GM19455 (cell line): ENCODE measurements around the gene CDH16.
A peak's percentile ranks its signal among the peaks of the same experiment; 100 is the strongest.
"Not testable (repeated sequence)": the region's sequence is repeated elsewhere in the genome, so short reads cannot be mapped to it uniquely, and the experiment has no call there.

ENCODE experiments used
- ATAC-seq: cut with Tn5 transposase; IDR thresholded peaks from one replicate; pipeline ENCODE4 v1.9.1; 2021; ENCODE audit not compliant: unreplicated experiment

CDH16 gene, protein sequence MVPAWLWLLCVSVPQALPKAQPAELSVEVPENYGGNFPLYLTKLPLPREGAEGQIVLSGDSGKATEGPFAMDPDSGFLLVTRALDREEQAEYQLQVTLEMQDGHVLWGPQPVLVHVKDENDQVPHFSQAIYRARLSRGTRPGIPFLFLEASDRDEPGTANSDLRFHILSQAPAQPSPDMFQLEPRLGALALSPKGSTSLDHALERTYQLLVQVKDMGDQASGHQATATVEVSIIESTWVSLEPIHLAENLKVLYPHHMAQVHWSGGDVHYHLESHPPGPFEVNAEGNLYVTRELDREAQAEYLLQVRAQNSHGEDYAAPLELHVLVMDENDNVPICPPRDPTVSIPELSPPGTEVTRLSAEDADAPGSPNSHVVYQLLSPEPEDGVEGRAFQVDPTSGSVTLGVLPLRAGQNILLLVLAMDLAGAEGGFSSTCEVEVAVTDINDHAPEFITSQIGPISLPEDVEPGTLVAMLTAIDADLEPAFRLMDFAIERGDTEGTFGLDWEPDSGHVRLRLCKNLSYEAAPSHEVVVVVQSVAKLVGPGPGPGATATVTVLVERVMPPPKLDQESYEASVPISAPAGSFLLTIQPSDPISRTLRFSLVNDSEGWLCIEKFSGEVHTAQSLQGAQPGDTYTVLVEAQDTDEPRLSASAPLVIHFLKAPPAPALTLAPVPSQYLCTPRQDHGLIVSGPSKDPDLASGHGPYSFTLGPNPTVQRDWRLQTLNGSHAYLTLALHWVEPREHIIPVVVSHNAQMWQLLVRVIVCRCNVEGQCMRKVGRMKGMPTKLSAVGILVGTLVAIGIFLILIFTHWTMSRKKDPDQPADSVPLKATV

DNA sequence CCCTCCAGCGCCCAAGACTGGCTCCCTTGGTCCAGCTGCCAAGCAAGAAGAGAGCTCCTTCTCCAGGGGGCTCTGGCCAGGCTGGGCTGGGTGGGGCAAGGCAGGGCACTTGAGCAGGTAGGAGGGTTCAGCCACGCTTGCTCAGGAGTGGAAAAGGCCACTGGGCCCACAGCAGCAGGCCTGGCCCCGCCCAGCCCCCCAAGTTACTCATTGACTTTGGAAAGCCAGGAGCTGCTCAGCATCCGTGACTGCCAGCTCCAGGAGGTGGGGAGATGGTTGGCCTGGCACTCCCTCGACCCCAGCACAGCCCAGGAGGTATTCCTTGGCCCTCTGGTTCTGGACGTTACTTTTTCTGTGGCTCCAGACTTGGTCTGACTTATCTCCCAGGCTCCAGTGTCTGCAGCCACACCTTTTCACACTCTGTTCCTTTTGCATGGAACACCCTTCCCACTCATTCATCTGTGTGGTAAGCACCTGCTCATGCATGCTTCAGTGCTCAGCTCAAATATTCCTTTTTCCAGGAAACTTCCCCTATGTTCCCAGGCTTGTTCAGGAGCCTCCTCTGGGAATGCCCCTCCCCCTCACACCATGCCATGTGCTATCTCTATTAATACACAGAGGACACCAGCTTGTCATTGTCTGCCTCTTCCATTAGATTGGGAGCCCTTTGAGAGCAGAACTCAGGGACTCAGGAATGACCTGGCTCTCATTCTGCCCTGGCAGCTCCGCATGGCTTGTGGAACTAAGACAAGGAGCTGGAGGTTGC, at the start of gene CDH16:
Gene CDH16 (minus strand): TSS at position 83 of the 766 bp plus-strand sequence. CDS start 820 bp downstream, outside the sequence.
- ATAC-seq, result no peak

DNA sequence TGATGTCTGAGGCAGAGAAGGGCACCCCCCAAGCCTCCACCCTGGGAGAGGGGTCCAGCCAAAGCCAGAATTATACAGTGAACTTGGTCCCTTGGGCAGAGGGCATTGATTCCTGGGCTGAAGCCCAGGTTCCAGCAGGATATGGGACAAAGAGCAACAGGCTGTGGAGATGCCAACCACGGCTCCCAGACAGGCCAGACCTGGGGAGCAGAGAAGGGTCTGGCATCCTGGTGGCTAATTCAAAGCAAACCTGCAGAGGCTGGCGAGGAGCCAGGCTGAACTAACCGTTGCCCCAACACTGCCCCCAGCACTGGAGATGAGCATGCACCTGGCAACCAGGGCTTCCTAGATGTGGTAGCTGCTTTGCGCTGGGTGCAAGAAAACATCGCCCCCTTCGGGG, 45.4 kb upstream of the CDH16 start:
- ATAC-seq, result no peak

DNA sequence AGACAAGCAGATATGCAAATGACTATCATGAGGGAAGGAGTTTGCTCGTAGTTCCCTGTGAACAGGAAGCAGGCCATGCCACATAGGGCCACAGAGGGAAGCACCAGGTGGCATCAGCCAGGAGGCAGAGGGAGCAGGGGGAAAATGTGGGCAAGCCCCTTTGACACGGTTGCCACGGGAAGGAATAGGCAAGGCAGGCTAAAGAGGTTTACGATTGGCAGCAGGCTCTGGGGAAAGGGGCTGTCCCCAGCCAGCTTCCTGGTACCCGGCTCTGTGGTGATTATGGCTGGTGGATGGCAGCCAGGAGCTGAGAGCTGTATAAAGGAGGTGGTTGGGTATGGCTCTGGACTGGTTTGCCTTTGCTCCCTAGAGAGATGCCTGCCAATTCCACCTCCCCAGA, 43.2 kb upstream of the CDH16 start:
- ATAC-seq, result no peak

DNA sequence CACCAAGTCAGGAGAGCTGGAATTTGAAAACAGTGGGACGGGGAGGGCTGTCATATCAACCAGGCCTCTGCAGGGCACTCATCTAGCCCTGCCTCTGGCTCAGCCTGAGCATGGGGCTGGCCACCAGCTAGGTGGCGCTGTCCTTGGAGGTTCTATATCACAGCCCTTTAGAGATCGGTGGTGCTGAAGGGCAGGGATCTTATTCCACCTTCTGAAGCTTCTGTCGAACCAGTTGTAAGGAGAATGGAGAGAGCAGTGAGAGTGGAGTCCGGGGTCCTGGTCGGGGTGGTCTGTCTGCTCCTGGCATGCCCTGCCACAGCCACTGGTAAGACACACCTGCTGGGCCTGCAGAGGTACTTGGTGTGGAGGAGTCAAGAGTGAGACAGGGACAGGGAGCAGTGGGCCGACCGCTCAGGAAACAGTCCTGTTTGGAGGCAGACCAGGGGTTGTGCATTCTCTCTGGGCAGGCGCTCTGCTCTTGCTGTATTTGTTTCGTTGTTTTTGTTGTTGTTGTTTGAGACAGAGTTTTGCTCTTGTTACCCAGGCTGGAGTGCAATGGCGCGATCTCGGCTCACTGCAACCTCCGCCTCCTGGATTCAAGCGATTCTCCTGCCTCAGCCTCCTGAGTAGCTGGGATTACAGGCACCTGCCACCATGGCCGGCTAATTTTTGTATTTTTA, 42.5 kb upstream of the CDH16 start, which contains the start of gene CES3:
Gene CES3 (plus strand): TSS at position 202 of the 680 bp plus-strand sequence. CDS start 42 bp downstream, at position 244.
- ATAC-seq, result peak; percentile 63

DNA sequence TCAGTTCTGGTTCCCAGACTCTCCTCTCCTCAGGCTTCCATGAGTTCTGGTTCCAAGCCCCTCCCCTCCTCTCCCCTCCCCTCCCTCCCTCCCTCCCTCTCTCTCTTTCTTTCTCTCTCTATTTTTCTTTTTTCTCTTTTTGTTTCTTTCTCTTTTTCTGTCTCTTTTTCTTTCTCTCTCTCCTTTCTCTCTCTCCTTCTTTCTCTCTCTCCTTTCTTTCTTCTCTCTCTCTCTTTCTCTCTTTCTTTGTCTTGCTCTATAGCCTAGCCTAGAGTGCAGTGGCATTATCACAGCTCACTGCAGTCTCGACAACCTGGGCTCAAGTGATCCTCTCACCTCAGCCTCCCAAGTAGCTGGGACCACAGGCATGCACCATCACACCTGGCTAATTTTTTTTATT, 41.6 kb upstream of the CDH16 start:
- no peak for ATAC-seq

DNA sequence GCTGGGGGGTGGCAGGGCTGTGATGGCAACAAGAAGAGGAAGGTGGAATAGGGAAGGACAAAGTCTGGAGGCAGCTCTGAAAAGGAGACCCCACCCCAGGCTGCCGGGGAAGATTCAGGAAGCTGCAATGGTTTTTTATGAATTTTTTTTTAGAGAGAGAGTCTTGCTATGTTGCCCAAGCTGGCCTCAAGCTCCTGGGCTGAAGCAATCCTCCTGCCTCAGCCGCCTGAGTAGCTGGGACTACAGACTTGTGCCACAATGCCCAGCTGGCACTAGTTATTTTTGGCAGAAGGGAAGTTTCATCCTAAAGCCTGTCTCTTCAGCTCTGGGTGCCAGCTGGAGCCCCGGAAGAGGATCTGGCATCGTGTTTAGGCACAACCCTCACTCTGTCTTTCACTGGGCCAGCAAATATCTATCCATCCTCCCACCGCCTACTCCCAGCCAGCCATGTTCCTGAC, 41.0 kb upstream of the CDH16 start:
- no peak for ATAC-seq

GRCh38 chr16:66958857-66959703, 40.4 kb upstream of the CDH16 start:
- no peak for ATAC-seq

GRCh38 chr16:66956154-66956457, 37.4 kb upstream of the CDH16 start:
- ATAC-seq, result not testable (repeated sequence)

DNA sequence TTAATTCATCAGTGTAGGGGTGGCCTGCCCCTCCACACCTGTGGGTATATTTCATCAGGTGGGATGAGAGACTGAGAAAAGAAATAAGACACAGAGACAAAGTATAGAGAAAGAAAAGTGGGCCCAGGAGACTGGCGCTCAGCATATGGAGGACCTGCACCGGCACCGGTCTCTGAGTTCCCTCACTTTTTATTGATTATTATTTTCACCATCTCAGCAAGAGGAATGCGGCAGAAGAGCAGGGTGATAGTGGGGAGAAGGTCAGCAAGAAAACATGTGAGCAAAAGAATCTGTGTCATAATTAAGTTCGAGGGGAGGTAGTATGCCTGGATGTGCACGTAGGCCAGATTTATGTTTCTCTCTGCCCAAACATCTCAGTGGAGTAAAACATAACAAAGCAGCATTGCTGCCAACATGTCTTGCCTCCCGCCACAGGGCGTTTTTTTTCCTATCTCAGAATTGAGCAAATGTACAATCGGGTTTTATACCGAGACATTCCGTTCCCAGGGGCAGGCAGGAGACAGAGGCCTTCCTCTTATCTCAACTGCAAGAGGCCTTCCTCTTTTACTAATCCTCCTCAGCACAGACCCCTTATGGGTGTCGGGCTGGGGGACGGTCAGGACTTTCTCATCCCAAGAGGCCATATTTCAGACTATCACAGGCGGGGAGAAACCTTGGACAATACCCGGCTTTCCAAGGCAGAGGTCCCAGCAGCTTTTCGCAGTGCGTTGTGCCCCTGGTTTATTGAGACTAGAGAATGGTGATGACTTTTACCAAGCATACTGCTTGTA, 36.9 kb upstream of the CDH16 start:
- not testable (repeated sequence) for ATAC-seq

DNA sequence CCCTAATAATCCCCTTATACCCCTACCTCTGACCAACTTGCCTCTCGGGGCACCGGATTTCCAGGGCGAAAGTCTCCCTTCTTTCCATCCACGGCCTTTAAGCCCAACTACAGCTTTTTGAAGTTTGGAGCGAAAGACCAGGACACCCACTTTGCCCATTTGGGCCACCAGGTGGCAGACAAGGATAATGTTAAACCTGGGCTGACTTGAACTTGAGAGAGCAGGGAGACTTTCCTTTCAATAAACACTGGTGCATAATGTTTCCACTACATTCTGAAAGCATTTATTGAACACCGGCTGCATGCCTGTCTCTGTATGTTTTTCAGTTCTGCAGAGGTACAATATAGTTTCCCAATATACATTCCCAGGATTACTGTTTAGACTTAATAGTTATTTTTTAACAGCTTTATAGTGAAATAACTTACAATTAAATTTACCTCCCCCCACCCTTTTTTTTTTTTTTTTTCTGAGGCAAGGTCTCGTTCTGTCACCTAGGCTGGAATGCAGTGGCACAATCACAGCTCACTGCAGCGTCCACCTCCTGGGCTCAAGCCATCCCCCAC, 35.5 kb upstream of the CDH16 start:
- no peak for ATAC-seq

DNA sequence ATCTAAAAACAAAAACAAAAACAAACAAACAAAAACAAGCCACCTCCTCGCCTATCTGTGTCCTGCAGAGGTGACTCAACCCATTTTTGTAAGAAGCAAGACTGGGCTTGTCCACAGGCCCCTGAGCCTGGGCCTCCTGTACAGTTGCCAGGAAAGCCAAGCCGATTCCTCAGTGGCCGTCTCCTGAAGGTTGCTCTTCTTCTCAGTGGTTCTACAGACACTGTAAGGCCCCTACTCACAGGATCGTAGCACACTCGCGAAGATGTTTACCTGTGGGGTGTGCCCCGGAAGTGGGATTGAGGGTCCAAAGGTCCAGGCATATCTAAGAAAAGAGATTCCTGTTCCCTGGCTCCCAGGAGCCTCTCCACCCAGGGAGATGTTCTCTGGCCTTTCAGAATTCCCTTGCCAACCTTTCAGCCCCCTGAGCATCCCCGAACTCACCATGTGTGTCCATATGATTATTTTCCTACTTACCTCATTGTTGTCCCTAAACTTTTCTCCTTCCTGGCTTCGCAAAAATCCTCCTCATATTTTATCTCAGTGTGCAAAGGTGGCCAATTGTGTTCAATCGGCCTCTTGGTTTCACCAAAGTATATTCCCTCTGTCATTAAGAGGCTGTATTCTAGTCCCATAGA, 34.9 kb upstream of the CDH16 start:
- no peak for ATAC-seq

- no peak for ATAC-seq
Measured at GRCh38 chr16:66952430-66953110, 33.9 kb upstream of the CDH16 start.

GRCh38 chr16:66950971-66951790, 32.5 kb upstream of the CDH16 start:
- no peak for ATAC-seq

- no peak for ATAC-seq
Measured at GRCh38 chr16:66950437-66950836, 31.8 kb upstream of the CDH16 start.

DNA sequence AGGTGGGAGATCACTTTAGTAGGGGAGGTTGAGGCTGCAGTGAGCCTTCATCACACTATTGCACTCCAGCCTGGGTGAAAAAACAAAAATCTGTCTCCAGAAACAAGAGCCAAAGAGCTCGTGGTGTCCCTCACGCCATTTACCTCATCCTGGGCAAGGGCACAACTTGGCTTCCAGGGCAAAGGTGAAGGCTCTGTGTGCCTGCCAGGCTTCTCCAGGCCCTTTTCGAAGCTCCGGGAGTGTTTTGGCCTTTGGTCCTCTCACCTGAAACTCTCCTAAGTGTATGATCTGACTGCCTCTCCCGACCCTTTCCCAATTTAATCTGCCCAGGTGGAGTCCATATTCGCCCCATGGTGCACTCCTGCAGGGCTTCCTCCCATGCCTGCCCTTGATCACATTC, 30.8 kb upstream of the CDH16 start:
- ATAC-seq, result no peak

- ATAC-seq, result no peak
Measured at GRCh38 chr16:66948837-66949225, 30.1 kb upstream of the CDH16 start.
